Measurements from ENCODE around the gene ELAC2.

The ELAC2 gene

DNA sequence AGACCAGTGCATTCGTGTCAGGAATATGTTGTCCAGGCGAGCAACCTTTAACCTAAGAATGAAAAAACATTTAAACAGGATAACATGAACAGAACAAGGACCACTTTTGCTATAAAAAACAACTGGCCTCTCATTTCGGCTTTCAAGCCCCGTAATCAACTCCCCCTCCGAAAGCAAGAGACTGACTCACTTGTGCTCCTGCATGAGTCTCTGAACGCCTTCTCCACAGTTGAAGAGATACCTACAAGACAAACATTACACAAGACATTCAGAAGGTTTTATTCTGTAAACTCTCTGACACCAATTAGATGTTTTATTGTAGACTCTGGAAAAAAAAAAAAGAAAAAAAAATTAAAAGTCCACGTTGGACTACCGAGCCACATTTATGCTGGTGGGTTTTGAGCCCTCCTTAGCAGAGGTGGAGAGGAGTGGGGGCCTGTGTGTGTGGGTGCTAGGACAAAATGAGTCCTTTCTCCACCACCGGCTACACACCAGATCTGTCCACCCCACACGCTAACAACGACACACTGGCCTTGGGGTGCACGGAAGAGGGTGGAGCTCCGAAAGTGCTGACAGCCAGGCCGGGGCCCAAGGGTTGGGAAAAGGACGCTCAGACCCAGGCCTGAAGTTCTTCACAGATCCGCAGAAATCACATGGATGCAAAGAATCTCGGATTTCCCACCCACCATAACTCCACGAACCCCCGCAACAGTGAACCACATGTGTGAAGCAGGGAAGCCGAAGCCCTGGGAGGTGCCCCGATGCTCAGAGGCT is 759 bp downstream of the ELAC2 start:
- DNase-seq = no peak

DNA sequence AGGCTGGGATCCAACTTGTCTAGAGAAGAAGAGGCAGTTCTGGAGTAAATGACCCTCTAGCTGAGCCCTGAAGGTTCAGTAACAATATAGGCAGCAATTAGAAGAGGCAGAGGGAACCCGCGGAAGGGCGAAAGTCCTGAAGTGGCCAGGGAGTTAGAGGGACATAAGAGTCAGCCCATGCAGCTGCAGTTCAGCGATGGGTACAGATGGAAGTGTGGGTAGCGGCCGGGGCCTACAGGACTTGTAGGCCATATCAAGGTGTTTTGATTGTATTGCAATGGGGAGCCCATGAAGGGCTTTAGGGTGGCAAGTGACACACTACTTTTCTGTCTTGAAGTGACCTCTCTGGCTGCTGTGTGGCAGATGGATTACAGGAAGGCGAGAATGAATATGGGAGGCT is 3.0 kb downstream of the ELAC2 start:
- DNase-seq = no peak

DNA sequence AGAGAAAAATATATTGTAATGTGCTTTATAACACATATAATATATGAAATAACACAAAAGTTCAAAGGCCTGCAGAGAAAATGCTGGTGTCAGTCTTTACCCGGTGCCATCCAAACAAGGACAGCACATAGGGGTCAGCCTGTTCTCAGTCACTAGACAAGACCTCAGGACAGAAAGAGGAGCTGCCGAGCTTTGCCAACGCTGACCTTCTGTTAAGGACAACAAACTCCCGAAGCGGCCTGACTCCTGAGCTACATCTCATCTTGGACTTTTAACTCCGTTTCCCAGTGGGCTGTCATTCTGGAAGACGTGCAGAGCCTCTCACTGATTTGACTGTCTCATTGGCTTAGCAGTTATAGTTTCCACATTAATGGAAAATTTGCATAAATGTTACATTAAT is 6.9 kb downstream of the ELAC2 start:
- no peak for DNase-seq

DNA sequence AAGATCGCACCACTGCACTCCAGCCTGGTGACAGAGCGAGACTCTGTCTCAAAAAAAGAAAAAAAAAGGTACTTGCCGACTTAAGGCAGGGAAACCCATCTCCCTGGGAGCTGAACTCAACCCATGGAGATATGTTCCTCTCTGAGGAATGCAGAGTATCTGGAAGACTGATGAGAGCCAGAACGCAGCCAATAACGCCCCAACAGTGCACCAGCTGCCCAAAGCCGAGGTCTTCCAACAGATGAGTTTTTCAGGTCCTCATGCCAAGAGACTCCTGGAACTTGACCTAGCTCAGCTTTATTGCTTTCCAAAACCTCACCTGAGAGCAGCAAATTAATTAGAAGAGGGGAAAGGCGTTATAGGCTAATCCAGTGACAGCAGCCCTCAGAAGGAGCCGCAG is 9.4 kb downstream of the ELAC2 start:
- DNase-seq = no peak

DNA sequence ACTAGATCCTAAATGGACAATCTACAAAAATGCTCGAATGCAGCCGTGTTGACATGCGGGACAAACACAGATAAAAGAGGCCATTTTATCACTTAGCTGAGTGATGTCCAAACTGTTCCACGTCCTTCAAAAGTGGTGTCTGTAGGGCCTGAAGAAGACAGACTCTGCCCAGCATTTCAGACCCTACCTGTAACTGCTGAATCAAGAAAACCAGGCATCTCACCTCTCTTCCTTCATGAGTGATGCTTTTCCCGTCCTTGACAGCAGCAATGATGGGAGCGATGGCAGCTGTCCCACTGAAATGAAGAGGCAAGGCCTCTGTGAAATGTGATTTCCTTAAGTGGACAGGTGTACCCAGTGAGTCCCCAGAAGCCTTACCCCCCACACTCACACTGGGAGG is 12.3 kb downstream of the ELAC2 start:
- no peak for DNase-seq

DNA sequence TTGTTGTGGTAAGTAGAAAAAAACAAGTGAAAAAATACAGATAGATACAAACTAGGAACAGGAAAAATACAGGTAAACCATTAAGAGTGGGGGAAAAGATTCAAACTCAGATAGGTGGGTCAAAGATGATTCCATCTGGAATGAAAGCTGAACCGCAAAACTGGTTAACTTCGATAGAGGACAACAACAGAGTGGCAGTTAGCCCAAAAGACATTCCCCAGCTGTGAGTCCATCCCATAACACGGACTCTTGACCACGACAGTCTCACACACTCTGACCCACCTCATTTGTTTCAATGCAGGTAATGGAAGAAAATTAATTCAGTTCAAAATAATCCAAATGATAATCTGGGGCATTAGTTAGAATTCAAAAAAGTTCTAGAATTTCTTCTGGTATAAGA is 13.5 kb downstream of the ELAC2 start:
- DNase-seq = no peak

DNA sequence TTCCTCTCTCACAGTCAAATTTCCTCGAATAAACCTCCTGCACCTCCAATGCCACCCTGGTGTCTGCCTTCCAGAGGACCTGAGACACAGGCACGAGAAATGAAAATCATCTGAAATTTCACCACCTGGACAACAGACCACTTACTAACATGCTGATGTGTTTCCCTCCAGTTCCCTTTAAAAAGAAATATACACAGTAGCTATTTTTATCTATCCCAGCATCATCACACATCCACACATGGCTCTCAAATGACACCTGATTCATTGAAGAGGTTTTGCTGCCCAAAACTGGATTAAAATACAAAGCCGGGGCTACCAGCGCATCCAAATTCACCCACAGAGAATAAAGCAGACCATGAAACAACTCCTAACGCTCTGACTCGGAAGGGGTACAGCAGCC is 13.9 kb downstream of the ELAC2 start:
- no peak for DNase-seq

DNA sequence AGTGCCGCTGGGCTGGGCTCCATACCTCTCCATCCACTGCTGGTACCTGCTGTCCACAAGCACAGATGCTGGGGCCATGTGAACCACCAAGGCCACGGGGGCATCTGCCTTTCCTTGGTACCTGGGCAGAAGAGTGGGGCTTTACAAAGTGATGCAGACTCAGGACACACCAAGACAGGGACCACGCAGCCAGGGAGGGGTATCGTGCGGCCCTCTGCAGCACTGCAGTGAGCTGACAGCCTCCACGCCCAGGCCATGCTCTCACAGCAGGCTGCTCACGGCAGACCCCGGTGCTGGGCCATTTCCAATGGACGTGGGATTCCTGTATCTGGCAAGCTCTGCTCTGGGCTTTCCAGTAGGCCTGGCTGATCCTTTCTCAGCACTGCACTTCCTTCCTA is 14.4 kb downstream of the ELAC2 start:
- no peak for DNase-seq

DNA sequence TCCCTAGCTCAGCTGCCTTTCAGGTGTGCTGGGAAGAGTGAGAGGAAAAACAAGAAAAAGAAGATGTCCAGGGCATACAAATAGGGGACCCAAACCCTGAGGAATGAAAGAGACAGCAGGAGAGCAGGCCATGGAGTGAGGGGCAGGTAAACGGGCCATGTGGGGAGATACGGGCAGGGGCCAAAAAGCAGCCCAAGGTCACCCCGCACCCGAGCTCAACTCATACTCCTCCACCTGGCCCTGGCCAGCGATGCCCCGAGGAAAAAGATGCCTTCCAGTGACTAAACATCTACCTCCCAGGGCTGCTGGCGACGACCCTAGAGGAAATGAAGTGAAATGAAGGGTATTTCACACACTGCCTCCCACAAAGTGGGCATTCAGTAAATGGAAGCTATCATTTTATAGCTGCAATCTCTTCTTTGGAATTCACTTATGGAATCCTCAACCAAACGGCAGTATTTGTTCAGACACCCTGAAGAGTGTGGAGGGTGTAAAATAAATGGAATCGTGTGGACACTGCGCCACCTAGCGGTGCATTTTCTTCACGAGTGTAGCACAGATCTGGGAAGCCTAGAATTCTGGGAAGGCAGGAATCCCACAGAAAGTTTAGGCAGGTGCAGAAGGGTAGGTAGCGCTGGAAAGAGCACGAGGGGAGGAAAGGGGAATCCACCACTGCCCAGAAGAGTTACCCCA is 14.9 kb downstream of the ELAC2 start:
- DNase-seq = peak; percentile 34

DNA sequence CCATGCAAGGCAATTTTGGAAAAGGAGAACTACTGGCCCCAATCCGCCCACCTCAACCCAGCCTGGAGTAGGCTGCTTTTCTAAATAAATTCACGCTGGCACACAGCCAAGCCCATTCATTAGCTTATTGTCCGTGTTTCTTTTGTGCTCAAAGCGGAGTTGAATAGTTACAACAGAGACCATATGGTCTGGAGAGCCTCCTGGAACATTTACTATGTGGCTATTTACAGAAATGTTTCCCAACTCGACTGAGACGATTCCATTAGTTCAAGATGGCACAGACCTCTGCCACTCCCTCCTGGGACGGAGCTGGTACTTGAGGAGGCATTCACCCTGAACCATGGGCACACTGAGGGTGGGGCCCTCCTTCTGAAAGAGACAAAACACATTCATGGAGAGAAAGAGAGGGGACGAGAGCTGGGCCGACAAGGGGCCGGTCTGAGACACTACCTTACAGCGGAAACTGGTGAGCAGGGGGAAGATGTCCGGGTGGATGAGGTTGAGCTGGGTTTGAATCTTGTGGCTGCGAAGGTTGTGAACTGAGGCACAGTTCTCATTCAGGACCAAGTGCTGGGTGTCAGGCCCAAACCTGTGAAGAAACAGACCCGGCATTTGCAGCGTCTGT is 15.7 kb downstream of the ELAC2 start:
- DNase-seq = no peak

DNA sequence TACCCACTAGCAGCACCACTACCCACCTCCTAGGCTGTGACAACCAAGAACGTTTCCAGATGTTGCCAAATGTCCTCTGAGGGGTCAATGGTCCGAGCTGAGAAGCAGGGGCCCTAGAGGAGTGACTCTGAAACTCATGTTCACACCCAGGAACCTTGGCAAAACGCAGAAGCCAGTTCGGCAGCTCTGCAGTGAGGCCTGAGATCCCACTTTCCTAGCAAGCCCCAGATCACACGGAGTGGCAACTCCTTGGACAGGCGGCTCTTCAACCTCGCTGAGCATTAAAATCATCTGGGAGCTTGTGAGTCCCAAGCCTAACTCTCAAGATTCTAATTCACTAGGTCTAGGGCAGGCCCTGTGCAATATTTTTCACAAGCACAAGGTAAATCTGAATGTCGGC is 17.3 kb downstream of the ELAC2 start:
- no peak for DNase-seq

DNA sequence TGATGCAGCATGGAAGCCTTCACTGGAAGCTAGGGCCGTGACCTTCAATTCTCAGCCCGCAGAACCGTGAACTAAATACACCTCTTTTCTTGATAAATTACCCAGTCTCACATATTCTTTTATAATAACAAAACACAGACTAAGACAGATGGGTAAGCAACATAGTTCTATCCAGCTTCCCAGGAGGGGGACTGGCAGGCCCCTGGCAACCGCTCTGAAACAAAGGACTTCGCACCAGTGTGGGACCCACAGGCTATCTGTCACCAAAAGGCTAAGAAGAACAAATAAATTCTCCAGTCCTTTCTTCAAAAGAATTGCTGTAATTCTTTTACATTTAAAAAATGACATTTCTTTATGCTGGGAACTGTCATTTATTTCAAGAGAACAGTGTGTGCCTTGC is 19.0 kb downstream of the ELAC2 start:
- DNase-seq = no peak

DNA sequence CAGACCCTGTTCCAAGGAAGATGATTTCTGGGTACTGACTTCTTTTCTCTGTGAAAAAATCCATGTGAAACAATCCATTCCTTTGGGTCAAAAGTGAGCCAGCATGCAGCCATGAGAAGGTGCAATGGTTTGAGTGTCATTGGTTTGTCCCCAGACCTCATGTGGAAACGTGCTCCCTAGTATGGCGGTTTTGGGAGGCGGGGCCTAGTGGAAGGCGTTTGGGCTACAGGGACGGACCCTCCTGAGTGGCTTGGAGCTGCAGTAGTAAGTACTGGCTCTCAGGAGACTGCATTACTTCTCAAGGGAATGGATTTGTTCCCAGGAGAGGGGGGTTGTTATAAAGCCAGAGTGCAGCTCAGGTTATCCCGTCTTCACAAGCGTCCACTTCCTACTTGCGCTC is 19.4 kb downstream of the ELAC2 start:
- no peak for DNase-seq

DNA sequence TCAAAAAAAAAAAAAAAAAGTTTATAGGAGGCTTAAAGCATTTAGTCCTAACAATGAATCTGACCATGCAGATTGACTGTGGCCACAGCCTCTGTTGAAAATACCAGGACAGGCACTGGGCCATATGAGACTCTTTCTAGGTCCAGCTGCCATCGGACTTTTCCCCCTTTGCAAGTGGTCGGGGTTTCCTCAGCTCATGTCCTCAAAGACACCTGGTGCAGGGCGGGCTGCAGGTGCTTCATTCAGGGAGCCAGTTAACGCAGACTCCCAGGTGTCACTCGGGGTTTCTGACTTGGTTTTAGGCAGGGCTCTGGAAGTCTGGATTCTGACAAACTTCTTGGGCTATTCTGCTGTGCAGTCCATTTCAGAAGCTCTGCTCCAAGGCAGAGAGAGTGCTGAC is 20.9 kb downstream of the ELAC2 start:
- DNase-seq = no peak

DNA sequence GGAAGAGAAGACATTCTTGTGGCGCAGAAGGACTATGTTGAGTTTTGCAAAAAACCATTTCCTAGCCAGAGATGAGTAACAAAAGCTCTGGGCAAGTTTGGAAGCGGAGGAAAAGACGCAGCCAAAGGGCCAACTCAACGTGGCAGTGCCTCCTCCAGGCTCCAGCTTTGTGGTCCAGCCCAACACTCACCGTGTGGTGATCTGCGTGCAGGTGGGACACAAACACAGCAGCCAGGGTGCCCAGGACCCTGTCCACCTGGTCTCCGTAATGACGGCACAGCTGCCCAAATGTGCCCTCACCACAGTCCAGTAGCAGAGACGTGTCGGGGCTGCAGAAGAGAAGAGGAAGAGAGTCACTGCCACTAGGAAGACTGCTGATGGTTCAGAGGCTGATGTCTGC is 21.5 kb downstream of the ELAC2 start:
- no peak for DNase-seq

DNA sequence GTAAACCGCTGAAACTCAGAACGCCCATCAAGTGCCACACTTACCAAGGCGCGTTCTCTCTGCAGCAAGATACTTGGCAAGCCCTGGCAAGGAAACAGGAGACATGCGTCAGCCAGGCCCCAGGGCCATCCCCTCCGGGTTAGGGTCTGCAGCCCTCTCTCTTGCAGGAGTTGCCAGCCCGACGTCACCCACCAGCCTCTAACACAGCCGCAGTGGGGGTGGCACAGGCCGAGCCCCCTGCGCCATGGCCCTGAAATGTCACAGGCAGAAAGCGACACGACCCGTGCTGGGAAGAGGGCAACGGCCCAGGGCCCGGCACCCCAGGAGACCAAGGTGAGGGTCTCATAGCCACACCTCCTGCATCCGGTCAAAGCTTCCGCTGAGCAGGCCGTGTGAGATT is 21.9 kb downstream of the ELAC2 start:
- no peak for DNase-seq

DNA sequence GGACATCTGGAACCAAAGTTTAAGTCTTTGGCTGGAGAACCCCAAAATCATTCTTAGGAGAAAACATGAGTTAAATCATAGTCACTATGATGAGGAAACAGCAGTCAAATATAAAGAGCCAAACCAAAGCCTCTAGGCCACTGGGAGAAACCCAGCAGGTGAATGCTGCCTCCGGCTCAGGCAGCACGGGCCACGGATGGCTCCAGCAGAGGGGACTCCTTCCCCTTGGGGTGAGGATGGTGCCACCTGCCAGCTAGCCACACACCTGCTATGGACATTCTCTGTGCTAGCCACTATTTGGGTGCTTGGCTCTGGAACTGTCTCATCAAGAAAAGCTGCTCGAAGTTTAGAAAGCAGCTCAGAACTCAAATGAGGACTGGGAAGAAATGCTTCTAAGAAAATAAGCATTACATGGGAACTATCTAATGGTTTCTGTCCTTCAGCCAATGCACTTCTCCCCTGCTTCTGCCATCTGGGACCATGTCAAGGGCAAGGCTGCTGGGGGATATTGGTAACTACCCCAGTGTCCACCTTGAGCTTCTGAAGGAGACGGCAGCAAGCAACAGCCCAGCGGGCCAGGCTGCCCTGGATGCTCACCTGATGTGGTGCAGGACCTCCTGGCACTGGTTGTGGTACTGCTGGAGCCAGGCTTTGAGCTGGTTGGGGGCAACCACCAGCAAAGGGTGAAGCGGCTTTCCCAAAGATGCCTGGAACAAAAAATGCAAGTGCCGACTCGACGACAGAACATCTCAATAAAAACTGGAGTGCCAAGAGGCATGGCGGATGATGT is 22.5 kb downstream of the ELAC2 start:
- no peak for DNase-seq

DNA sequence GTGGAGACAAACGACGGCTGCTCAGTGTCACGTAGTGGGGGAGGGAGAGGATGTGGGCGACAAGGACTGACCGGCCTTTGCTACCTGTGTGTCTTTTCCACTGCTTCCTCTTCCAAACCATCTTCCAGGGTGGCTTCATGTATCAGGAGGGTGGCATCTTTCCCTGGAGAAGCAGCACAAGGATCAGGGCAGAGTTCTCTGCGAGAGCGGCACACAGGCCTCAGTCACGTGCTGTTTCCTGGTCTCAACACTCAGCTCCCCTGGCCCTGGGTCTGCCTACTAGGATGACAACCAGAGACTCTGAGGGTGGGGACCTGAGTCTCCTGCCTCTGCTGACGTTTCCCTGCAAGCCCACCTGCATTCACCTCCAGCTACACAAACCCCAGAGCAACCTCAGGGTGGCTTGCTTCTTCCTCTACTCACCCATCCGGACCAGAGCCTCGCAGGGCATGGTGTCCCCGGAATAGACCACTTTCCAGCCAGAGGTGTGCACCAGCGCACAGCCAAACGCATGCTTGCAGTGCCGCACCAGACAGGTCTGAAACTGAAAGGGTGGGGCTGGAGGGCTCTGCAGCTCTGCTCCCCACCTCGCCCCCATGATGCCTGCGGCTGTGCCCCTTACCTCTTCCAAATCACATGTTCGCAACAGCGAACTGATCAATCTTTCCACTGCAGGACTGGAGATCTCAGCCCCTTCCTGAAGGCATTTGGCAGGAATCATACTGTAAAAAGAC is 23.3 kb downstream of the ELAC2 start:
- DNase-seq = no peak

DNA sequence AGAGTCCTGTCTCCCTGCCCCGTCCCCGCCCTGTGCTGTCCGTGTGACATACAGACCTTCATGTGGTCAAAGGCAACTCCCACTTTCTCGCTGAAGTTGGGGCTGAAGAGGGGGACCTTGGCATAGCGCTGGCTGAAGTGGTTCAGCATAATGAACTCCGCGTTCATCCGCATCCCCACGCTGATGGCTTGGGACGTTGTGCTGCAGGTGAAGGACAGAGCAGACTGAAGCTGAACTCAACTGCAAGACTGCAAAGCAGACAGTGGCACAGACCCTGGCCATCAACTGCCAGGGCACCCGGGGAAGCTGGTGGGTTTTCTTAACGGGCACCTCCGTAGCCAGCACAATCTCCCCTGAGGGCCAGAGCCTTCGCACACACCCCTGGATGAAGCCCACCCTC is 24.2 kb downstream of the ELAC2 start:
- DNase-seq = no peak

DNA sequence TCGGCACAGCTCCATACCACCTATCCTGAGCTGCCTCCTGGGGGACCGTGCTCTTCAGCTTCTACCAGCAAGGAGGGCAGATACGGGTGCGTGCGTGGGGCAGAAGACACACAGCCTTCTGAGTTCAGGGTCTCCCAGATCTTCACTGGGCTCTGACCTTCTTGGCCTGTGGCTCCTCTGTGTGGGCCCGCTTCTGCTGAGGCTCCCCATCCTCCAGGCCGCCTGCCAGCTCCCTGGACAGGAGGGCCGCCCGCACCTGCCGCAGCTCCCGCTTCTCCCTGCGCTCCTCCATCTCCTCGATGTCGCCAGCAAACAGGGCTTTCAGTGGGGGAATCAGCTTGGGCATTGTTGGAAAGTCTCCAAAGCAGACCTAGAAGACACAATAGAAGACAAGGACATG is 25.2 kb downstream of the ELAC2 start:
- no peak for DNase-seq

DNA sequence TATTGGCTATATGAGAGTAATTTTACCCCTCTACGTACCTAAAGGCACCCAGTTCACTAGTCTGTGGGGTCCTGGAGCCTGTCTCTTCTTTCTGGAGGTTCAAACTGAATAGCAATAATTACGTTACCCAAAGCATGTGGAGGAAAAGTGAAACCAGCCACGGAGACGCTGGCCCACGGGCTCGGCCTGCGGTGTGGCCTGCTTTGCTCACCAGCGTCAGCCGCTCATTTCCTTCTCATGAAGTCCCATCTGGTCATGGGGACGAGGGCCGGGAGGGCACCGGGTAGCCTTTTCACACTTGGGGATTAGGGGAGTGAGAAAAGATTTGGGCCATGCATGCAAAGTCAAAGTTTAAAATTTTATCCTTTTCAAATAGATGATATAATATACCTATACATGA is 26.9 kb downstream of the ELAC2 start:
- DNase-seq = no peak

DNA sequence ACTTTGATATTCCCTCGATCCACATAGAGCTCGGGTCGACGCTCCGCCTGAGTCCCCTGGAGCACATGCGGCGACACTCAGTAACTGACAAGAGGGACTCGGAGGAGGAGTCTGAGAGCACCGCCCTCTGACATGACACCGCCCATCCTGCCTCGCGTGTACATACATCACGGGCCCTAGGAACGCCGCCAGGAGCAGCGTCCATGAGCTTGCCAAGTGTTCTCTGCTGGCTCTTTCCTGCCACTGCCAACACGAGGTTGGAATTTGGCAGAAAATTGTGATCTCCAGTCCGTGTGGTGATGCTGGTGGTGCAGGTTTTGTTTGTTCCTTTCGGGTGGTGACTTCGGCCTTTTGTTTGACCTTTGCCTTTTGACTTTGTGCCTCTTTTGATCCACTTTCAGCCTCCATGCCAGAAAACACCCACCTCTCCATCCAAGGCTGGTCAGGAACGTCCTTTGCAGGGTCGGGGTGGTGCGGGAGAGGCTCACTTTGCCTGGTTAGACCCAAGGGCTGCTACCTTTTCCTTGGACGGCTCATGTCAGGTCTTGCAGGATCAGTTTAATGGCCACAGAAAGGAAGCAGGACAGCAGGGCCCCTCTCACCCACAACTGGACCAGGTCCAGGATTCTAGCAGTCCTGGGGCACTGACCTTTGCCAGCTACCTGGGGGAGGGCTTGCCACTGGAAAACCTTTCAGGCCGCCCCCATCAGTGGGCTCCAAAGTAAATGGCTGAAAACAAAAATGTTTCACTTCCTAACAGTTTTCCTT is 27.6 kb downstream of the ELAC2 start:
- DNase-seq = no peak

Measured in effector CD4-positive, alpha-beta T cell (primary cell).